GM23338 (cell line): ENCODE data around the gene MYCBP2. TPM values are rescaled to one million over a fixed set of nuclear protein-coding genes. Genes with fewer than 3 reads are reported as not detected.

Experiments
- ATAC-seq: fragments of 200-7000 bp; cut with Tn5 transposase; 3 replicates; pipeline ENCODE4 v1.9.1; 2020
- DNase-seq: peaks from one replicate; pipeline ENCODE4 v3.0.0-alpha.2; 2015; ENCODE audit warnings: low spot score
- H2AFZ ChIP-seq: fragments of 200-600 bp; sonication (generic); 2 replicates; pipeline ENCODE4 v1.8.0; 2016; ENCODE audit warnings: antibody characterized with exemption, mild to moderate bottlenecking, moderate library complexity
- H3F3A ChIP-seq: fragments of 200-600 bp; sonication (generic); replicated peaks from 2 replicates; pipeline ENCODE4 v1.8.0; 2017; ENCODE audit warnings: antibody characterized with exemption, mixed run types, low read depth
- H3K27ac ChIP-seq: fragments of 200-600 bp; sonication (generic); 2 replicates; pipeline ENCODE4 v1.6.1; 2016; ENCODE audit warnings: low read depth
- H3K27me3 ChIP-seq: fragments of 200-600 bp; sonication (generic); 2 replicates; pipeline ENCODE4 v1.8.0; 2016; ENCODE audit warnings: mild to moderate bottlenecking, mixed run types, moderate library complexity; ENCODE audit not compliant: insufficient read depth
- H3K36me3 ChIP-seq: fragments of 200-600 bp; sonication (generic); 2 replicates; pipeline ENCODE4 v1.8.0; 2016; ENCODE audit warnings: mild to moderate bottlenecking; ENCODE audit not compliant: insufficient read depth
- H3K4me1 ChIP-seq: fragments of 200-600 bp; sonication (generic); 2 replicates; pipeline ENCODE4 v1.8.0; 2016; ENCODE audit warnings: mild to moderate bottlenecking, moderate library complexity; ENCODE audit not compliant: insufficient read depth
- H3K4me2 ChIP-seq: fragments of 200-600 bp; sonication (generic); 2 replicates; pipeline ENCODE4 v1.7.1; 2017; ENCODE audit warnings: mixed run types
- H3K4me3 ChIP-seq: fragments of 200-600 bp; sonication (generic); 2 replicates; pipeline ENCODE4 v1.6.1; 2016; ENCODE audit warnings: mixed run types
- H3K79me2 ChIP-seq: fragments of 200-600 bp; sonication (generic); replicated peaks from 2 replicates; pipeline ENCODE4 v1.8.0; 2017; ENCODE audit warnings: mild to moderate bottlenecking; ENCODE audit not compliant: insufficient read depth
- H3K9me2 ChIP-seq: fragments of 200-600 bp; sonication (generic); 2 replicates; pipeline ENCODE4 v1.8.0; 2017; ENCODE audit not compliant: insufficient read depth
- H4K20me1 ChIP-seq: fragments of 200-600 bp; sonication (generic); replicated peaks from 2 replicates; pipeline ENCODE4 v1.8.0; 2017; ENCODE audit warnings: mild to moderate bottlenecking; ENCODE audit not compliant: insufficient read depth
- H3K27ac Mint-ChIP-seq: 2 replicates; pipeline ENCODE4 v1.8.0; 2020; ENCODE audit warnings: inconsistent platforms, mild to moderate bottlenecking, moderate library complexity, mixed read lengths
- H3K27me3 Mint-ChIP-seq: 3 replicates; pipeline ENCODE4 v1.8.0; 2022; ENCODE audit warnings: low read depth, mild to moderate bottlenecking, moderate library complexity, mixed read lengths, inconsistent platforms; ENCODE audit not compliant: insufficient read depth, poor library complexity
- H3K36me3 Mint-ChIP-seq: 3 replicates; pipeline ENCODE4 v1.8.0; 2021; ENCODE audit warnings: low read depth, mild to moderate bottlenecking, inconsistent platforms, moderate library complexity, mixed read lengths
- H3K4me1 Mint-ChIP-seq: 3 replicates; pipeline ENCODE4 v1.8.0; 2020; ENCODE audit warnings: mild to moderate bottlenecking, inconsistent platforms, mixed read lengths
- H3K4me3 Mint-ChIP-seq: 3 replicates; pipeline ENCODE4 v1.8.0; 2021; ENCODE audit warnings: moderate library complexity, mild to moderate bottlenecking, inconsistent platforms, mixed read lengths
- H3K9me3 Mint-ChIP-seq: 3 replicates; pipeline ENCODE4 v1.8.0; 2020; ENCODE audit warnings: moderate library complexity, mild to moderate bottlenecking, inconsistent platforms, mixed read lengths
- CTCF ChIP-seq, 2 experiments: fragments of 200-600 bp in 1 of 2; sonication (generic) in 1 of 2; conservative IDR thresholded peaks; 2 replicates each; pipeline versions ENCODE4 v1.5.1 to v1.6.1; 2016 to 2017; ENCODE audit warnings: antibody characterized with exemption in 2 of 2, low read depth in 2 of 2, mild to moderate bottlenecking in 2 of 2, moderate library complexity in 1 of 2
- ETS1 ChIP-seq: IDR thresholded peaks from 2 replicates; pipeline ENCODE4 v1.6.1; 2016; ENCODE audit warnings: antibody characterized with exemption
- EZH2 ChIP-seq: fragments of 200-600 bp; sonication (generic); IDR thresholded peaks from one replicate; pipeline ENCODE4 v1.8.0; 2017; ENCODE audit warnings: antibody characterized with exemption, mild to moderate bottlenecking, low read depth; ENCODE audit not compliant: unreplicated experiment
- NANOG ChIP-seq: IDR thresholded peaks from 2 replicates; pipeline ENCODE4 v1.6.1; 2016; ENCODE audit warnings: antibody characterized with exemption, borderline replicate concordance
- POLR2AphosphoS5 ChIP-seq: IDR thresholded peaks from 2 replicates; pipeline ENCODE4 v1.6.1; 2016; ENCODE audit warnings: antibody characterized with exemption, low read depth
- REST ChIP-seq: IDR thresholded peaks from one replicate; pipeline ENCODE4 v1.6.1; 2018; ENCODE audit warnings: antibody characterized with exemption; ENCODE audit not compliant: unreplicated experiment
- ZNF114 ChIP-seq: fragments of 250-450 bp; sonication (Bioruptor Pico); IDR thresholded peaks from 2 replicates; pipeline ENCODE4 v1.5.0; 2020; ENCODE audit warnings: mild to moderate bottlenecking, moderate library complexity
- ZNF331 ChIP-seq: fragments of 250-450 bp; sonication (Bioruptor Pico); IDR thresholded peaks from 2 replicates; pipeline ENCODE4 v1.5.0; 2020; ENCODE audit warnings: low read depth, mild to moderate bottlenecking, moderate library complexity
- ZNF462 ChIP-seq: fragments of 250-450 bp; sonication (Bioruptor Pico); IDR thresholded peaks from 2 replicates; pipeline ENCODE4 v1.5.0; 2020; ENCODE audit warnings: mild to moderate bottlenecking, moderate library complexity
- polyA plus RNA-seq: library from polyadenylated mRNA; unstranded; fragments of >200 nt; fragmentation: Nextera tagmentation; extraction: Ambion mirVana; gene quantifications from 2 replicates; pipeline ENCODE4 v1.2.1, GENCODE V29; 2016
- total RNA-seq: library from RNA; depleted of rRNA; stranded (reverse); fragments of >200 nt; shearing (Covaris generic); gene quantifications from 2 replicates; pipeline ENCODE4 v1.2.3, GENCODE V29; 2014

Gene MYCBP2
- total and polyA plus RNA-seq, 2 experiments from 2014 or later = 54.6 to 77.2 TPM

- no peak for TF ChIP-seq ZNF462
Observed at GRCh38 chr13:77196052-77196618, 130.8 kb downstream of the MYCBP2 start (continued).

- no peaks in the 10 kb centered on the region for H3K27me3 Mint-ChIP-seq
- peaks cover 16% of the 10 kb centered on the region for H3K36me3 Mint-ChIP-seq
- Histone ChIP-seq H3K4me2 (no peak overlapping the region), H3K4me1 (no peaks in the 10 kb centered on the region), H3K27me3 (no peaks in the 10 kb centered on the region), H4K20me1 (no peaks in the 10 kb centered on the region), H3K79me2 (no peaks in the 10 kb centered on the region), H3K9me2 (no peaks in the 10 kb centered on the region), H3K36me3 (no peaks in the 10 kb centered on the region), H2AFZ (no peak overlapping the region), H3K27ac (no peak overlapping the region), H3F3A (no peaks in the 10 kb centered on the region), H3K4me3 (no peak overlapping the region)
- no peak overlapping the region for H3K4me3 Mint-ChIP-seq
- no peaks in the 10 kb centered on the region for H3K4me1 Mint-ChIP-seq
- no peaks in the 10 kb centered on the region for H3K9me3 Mint-ChIP-seq
- ATAC-seq (no peak), DNase-seq (no peak)
- H3K27ac Mint-ChIP-seq = no peak overlapping the region
- TF ChIP-seq CTCF (conservative IDR thresholded peaks at IDR 0.05; ENCODE audit: low read depth in 2 of 2) (no peak), NANOG (no peak), ZNF331 (no peak), REST (no peak), EZH2 (no peak), ETS1 (no peak), POLR2AphosphoS5 (no peak), ZNF114 (no peak)
Observed at GRCh38 chr13:77190349-77190958, 136.4 kb downstream of the MYCBP2 start.
